D721Med (cell line): Measurements from ENCODE around the gene RB1.

Source experiments
- DNase-seq: peaks from one replicate; pipeline ENCODE4 v3.0.0; 2011; ENCODE audit warnings: low spot score; ENCODE audit not compliant: insufficient read length
- FAIRE-seq: peaks from 2 replicates; lab custom pipeline; 2011; peaks lifted over from hg19 to GRCh38; lab: Jason Lieb, UNC
- TF ChIP-seq, protein P1 (sequence below): IDR thresholded peaks from 2 replicates; pipeline ENCODE4 v1.5.1; 2012; ENCODE audit warnings: mild to moderate bottlenecking, control low read depth; ENCODE audit not compliant: insufficient read depth; ENCODE audit errors: missing control alignments

The RB1 gene

DNA sequence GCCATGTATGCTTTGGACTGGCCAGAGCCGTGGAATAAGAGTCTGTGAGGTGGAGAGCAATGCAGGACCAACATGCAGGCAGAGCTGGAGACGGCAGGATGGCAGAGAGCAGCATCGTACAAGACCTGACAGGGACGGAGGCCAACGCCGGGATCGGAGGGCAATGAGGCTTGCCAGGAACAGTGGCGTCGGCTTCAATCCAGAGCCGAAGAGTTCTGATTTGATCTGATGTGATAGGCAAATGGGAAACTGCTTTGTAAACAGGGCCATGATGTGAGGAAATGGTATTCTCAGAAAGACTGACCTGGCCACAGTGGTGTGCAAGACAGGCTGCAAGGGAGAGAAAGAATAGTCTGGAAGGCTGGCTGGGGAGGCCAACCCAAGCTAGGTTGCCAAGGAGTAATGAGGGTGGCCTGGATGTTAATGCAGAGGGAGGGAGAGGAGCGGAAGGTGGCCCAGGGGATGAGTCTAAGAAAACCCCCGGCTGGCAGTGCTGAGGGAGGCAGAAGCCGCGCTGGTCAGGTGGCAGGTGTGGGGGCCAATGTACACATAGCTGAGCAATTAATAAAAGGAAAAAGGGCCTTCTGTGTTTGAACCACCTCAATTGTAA lies 202.6 kb downstream of the RB1 start:
- FAIRE-seq (no peak), DNase-seq (no peak)
- TF ChIP-seq, protein P1, sequence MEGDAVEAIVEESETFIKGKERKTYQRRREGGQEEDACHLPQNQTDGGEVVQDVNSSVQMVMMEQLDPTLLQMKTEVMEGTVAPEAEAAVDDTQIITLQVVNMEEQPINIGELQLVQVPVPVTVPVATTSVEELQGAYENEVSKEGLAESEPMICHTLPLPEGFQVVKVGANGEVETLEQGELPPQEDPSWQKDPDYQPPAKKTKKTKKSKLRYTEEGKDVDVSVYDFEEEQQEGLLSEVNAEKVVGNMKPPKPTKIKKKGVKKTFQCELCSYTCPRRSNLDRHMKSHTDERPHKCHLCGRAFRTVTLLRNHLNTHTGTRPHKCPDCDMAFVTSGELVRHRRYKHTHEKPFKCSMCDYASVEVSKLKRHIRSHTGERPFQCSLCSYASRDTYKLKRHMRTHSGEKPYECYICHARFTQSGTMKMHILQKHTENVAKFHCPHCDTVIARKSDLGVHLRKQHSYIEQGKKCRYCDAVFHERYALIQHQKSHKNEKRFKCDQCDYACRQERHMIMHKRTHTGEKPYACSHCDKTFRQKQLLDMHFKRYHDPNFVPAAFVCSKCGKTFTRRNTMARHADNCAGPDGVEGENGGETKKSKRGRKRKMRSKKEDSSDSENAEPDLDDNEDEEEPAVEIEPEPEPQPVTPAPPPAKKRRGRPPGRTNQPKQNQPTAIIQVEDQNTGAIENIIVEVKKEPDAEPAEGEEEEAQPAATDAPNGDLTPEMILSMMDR = no peak

DNA sequence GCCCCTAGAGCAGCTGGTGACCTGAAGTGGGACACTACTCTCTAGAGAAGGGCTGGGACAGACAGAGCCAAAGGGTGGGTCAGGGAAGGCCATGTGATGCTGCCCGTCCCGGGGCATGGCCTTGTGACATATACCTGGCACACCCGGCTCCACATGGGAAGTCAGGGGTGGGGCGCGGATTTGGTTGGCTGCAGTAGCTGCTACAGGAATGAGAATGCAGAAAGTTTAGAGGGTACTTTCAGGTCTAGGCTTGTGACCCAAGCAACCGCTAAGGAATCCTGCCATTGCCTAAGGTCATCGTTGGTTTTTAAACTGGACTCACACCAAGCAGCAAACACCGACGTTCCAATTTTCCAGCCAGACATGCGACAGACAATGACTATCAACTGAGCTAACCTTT lies 203.5 kb downstream of the RB1 start:
- FAIRE-seq (no peak), DNase-seq (no peak)
- TF ChIP-seq, protein P1 = no peak

DNA sequence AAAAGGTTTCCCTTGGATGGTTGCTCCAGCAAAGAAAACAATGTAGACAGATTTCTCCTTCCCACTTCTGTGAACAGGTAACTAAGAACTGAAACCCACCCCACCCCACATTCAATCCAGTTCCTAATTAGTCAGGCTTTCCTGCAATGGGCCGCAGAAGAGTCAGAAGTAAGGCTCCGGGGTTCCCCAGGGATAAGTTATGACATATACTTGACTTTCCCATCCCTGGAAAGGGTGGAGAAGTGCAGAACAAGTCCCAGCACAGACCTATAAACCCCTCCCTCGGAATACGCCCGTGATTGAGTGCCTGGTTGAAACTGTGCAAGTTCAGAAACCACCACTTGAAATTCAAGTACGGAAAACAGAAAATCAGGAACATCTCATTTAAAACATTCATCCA lies 204.5 kb downstream of the RB1 start:
- DNase-seq (no peak), FAIRE-seq (no peak)
- TF ChIP-seq, protein P1 = no peak

DNA sequence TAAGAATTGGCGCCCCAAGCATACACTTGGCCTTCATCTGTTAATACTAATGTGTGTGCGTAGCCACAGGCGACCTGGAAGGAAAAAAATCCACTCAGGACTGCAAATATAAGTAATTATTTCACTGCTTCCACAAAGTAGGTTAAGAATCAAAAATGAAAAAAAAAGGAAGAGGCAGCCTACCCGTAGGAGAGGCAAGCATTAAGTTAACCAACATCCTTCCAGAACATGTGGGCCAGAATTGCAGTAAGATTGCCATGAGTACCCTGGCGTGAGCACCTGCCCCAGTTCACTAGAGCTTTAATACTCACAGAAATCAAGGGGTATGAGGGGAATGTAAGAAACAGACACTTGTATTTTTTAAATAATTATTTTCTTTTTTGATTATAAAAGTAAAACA lies 207.1 kb downstream of the RB1 start:
- TF ChIP-seq, protein P1 = no peak
- DNase-seq (no peak), FAIRE-seq (no peak)

DNA sequence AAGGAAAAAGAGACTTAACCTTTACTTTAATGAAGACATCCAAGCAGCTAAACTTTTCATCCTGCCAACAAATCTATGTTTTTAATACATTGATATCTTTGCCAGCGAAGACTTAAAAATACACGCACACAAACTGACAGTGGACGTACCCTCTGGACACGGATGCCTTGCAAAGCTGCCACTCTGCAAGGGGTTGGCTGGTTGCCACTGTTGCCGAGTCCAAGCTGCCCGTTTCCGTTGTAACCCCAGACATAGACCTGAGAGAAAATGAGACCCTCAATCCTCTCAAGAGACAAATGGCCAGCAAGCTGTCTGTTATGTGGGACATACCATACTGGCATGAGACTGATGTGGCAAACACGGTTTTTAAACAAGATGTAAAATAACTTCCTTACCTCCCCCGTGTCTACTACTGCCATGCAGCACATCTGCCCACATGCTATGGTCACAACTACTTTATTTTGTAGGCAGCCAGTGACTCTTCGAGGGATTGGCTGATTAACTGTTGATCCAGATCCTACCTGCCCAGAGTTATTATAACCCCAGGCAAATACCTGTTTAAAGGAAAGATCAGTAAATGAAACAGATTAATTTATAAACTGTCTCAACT lies 208.2 kb downstream of the RB1 start:
- DNase-seq = no peak
- TF ChIP-seq, protein P1 = no peak
- FAIRE-seq = no peak

DNA sequence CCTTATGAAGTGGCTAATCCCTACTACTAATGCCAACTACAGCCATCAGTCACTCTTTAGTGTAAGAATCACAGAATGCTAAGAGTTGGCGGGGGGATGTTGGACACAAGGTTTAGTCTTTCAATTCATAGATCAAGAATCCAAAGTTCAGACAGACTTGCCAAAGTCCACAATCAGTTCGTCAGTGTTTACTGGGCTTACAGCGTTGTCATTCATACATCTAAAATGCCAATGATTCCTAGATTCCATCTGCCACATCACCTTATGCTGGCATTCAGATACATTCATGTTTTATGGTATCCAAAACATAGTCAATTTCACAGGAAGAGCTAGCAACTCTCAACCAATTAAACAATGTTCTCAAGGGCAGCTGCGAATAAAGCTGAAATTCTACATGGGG lies 211.2 kb downstream of the RB1 start:
- DNase-seq (no peak), FAIRE-seq (no peak)
- TF ChIP-seq, protein P1 = no peak

DNA sequence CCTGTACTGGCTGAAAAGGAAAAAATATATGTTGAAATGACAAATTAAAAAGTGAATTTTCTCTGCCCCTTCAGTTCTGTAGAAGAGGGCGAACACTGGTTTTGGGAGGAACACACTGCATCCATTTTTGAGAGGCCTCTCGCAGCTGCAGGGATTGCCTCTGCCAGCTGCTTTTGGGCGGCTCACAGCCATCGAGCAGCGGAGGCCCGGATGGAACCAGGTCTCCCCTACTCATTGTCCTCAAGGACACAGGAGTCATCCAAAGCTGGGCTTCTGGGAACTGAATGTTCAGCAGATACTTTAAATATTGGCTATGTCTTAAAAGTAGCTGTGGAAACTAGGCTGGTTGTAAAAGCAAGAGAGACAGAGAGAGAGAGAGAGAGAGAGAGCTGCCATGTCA lies 212.2 kb downstream of the RB1 start:
- FAIRE-seq (no peak), DNase-seq (no peak)
- TF ChIP-seq, protein P1 = no peak
